K562 (cell line): Measurements from ENCODE around the gene P3H4. TPM values are rescaled to one million over a fixed set of nuclear protein-coding genes. Genes with fewer than 3 reads are reported as not detected.

ENCODE experiments used
- ARID4B ChIP-seq: sonication (generic); formaldehyde crosslinking; IDR thresholded peaks from 2 replicates; pipeline ENCODE4 v1.8.0; 2022; ENCODE audit warnings: mild to moderate bottlenecking, missing genetic modification reagents
- ATF6 ChIP-seq: sonication (generic); formaldehyde crosslinking; IDR thresholded peaks from 2 replicates; pipeline ENCODE4 v1.4.0; 2020; ENCODE audit warnings: mild to moderate bottlenecking, missing genetic modification reagents
- ELK3 ChIP-seq: fragments of 450-650 bp; formaldehyde crosslinking; IDR thresholded peaks from 2 replicates; pipeline ENCODE4 v1.4.0; 2020; ENCODE audit warnings: mild to moderate bottlenecking
- HMGXB4 ChIP-seq: sonication (generic); formaldehyde crosslinking; IDR thresholded peaks from 2 replicates; pipeline ENCODE4 v1.8.1; 2023; ENCODE audit warnings: mild to moderate bottlenecking, missing genetic modification reagents
- MLLT1 ChIP-seq, 2 experiments: fragments of 450-650 bp; IDR thresholded peaks; 2 replicates each; pipeline ENCODE4 v1.6.1; 2016
- NEUROD1 ChIP-seq: fragments of 150-350 bp; IDR thresholded peaks from 2 replicates; pipeline ENCODE4 v1.6.1; 2014; ENCODE audit warnings: borderline replicate concordance, low read length, low read depth; ENCODE audit not compliant: partially characterized antibody
- NR1H2 ChIP-seq: sonication (generic); formaldehyde crosslinking; IDR thresholded peaks from 2 replicates; pipeline ENCODE4 v1.4.0; 2020; ENCODE audit warnings: mild to moderate bottlenecking, missing genetic modification reagents
- PCBP2 ChIP-seq: fragments of 200-400 bp; formaldehyde crosslinking; IDR thresholded peaks from 2 replicates; pipeline ENCODE4 v1.6.1; 2018; ENCODE audit warnings: low read length, low read depth, mild to moderate bottlenecking, moderate library complexity; ENCODE audit not compliant: poor library complexity, severe bottlenecking
- RFX7 ChIP-seq: fragments of 250-450 bp; sonication (Bioruptor Pico); IDR thresholded peaks from 2 replicates; pipeline ENCODE4 v1.5.1; 2021; ENCODE audit warnings: mild to moderate bottlenecking
- WHSC1 ChIP-seq: IDR thresholded peaks from one replicate; pipeline ENCODE4 v1.6.1; 2012; ENCODE audit warnings: low read length, control low read depth, inconsistent platforms
- ZKSCAN3 ChIP-seq: fragments of 250-450 bp; sonication (Bioruptor Pico); IDR thresholded peaks from 2 replicates; pipeline ENCODE4 v1.4.0; 2020
- ZNF398 ChIP-seq: fragments of 250-450 bp; sonication (Bioruptor Pico); IDR thresholded peaks from 2 replicates; pipeline ENCODE4 v1.8.0; 2021; ENCODE audit warnings: moderate library complexity, mild to moderate bottlenecking, inconsistent platforms
- polyA plus RNA-seq, 8 experiments: library from polyadenylated mRNA; depleted of rRNA in 4 of 8; stranded (reverse) in 5 of 8; unstranded in 3 of 8; fragments of >200 nt; fragmentation: Nextera tagmentation in 2 of 8; fragmentation: Illumina TruSeq in 1 of 8; extraction: Ambion mirVana in 2 of 8; extraction: Trizol in 1 of 8; gene quantifications; 2 replicates each; pipeline versions ENCODE4 v1.2.1 to v1.2.3, GENCODE V29; 2011 to 2014; ENCODE audit warnings: inconsistent platforms in 1 of 8, missing spikeins in 1 of 8
- total RNA-seq, 7 experiments: library from RNA; depleted of rRNA in 6 of 7; stranded (reverse); fragments of >200 nt in 6 of 7; fragmentation: Illumina TruSeq in 2 of 7; extraction: Trizol in 2 of 7; gene quantifications; 2 replicates each; pipeline versions ENCODE4 v1.2.1 to v1.2.3, GENCODE V29; 2011 to 2021; ENCODE audit warnings: low replicate concordance in 1 of 7

Gene P3H4
- total and polyA plus RNA-seq, 9 of the 15 experiments (the other 6 are each of a cell fraction or from before 2014, with no cell fraction given) = 0.10 to 3.7 (median 1.0) TPM

GRCh38 chr17:41786227-41787020 is 25.3 kb downstream of the P3H4 start, which contains the start of gene JUP (continued):
- TF ChIP-seq PCBP2 (peak; percentile 40), ARID4B (CRISPR knock-in tag) (peak; percentile 71), NR1H2 (CRISPR knock-in tag) (no peak), HMGXB4 (peak; percentile 94), MLLT1 (IDR thresholded peaks at IDR 0.05) (peak in 1 of 2 experiments; percentile 89; a peak in 2 of 4 replicates), ZNF398 (no peak), NEUROD1 (peak; percentile 99), RFX7 (CRISPR knock-in tag) (no peak), WHSC1 (no peak), ATF6 (CRISPR knock-in tag) (no peak), ZKSCAN3 (CRISPR knock-in tag) (no peak), ELK3 (CRISPR knock-in tag) (no peak)
